NT2/D1 (cell line): ENCODE data around the gene GPX7.

Source experiments
- SUZ12 ChIP-seq: IDR thresholded peaks from 2 replicates; pipeline ENCODE4 v1.6.1; 2011; ENCODE audit not compliant: insufficient read length, insufficient read depth; ENCODE audit errors: extremely low read depth
- ZNF274 ChIP-seq: IDR thresholded peaks from 2 replicates; pipeline ENCODE4 v1.6.1; 2011; ENCODE audit warnings: mild to moderate bottlenecking, low read depth, low read length

DNA sequence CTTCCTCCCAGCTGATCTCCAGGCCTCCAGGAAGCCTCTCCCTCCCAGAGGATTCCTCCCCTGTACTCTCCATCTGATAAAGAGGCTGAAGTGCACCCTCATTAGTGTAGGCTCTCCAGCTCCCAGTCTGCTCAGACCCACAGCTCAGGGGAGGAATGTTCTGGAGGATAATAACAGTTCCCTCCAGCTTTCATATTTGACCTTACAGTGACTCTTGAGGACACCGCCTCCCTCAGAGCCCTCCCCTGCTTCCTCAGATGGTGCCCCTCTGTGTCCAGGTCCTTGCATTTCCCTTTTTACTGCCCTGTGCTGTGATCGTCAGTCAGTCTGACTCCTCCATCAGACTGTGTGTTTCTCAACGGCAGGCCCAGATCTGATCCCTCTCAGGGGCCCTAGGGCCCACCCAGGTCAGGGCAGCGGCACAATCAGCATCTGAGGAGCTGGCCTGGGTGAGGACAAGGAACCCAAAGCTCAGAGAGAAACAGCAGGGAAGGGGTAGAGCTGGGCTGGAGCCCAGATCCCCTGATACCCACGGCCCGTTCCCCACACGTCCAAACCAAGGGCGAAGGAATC lies 29.7 kb downstream of the GPX7 start:
- no peak for TF ChIP-seq SUZ12
- TF ChIP-seq ZNF274: no peak
